HG02973 (cell line): ENCODE data around the gene CTH.
"Not testable (repeated sequence)": the region's sequence is repeated elsewhere in the genome, so short reads cannot be mapped to it uniquely, and the experiment has no call there.

Source experiments
- ATAC-seq: cut with Tn5 transposase; IDR thresholded peaks from one replicate; pipeline ENCODE4 v1.9.1; 2021; ENCODE audit warnings: moderate library complexity; ENCODE audit not compliant: unreplicated experiment

CTH gene

DNA sequence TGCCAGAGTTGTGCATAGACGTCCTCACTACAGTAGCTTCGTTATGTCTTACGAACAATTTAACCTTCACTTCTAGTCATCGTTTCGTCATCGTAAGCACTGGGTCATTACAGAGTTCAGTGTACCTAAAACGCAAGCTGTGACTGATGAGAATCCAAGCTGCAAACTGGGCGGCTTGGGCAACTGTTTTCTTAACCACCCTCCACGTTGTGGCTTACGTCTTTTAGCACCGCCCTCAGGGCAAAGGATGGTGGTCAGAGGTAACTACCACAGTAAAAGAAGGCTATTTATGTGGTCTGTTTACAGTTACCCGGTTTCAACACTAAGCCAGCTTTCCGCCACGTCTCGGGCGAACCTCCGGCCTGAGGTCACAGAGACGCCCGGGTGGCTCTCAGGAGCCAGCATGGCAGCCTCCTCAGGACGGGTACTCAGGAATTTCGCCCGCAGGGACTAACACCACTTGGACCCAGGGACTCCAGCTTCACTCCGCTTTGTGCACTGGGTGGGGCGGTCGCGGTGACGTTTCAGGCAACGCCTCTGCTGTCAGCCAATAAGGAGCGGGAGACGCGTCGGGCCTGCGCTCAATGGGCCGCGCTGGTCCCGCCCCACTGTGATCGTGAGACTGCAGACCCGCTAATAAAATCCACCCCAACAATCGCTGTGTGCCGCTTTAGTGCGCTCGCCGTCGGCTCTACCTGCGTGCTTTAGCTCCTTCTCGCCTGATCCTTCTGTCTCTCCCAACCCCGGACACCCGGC lies at the start of gene CTH:
TSS of gene CTH (plus strand) at position 665 of the 756 bp plus-strand sequence. CDS start 148 bp downstream, outside the sequence.
- peak; percentile 97 for ATAC-seq

DNA sequence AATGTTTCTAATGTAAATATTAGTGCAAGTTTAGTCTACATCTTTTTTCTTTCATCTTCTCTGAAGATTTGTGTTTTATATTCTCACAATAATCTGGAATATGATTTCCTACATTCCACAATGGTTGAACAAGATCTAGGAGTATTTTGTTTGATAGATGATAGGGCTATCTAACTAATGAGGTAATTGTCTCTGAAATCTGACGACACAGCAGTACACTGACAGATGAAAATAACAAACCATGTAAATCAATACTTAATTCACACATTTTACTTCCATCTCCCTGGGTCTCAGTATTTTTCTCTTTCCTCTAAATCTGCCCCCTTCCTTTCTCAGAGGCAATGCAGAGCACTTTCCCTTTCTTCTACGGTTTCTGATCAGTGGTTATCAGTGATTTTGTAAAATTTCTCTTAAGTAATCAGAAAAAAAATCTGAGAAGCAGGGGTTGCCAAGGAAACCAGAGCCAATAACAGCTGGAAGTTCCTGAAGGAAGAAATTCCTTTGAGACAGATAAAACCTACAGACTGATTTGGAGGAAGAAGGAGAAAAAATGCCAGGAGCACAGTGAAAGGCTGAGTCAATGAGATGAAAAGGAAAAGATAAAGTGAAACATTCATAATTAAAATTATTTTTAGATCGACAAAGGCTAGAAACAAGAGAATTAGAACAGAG lies 49.2 kb upstream of the CTH start:
- no peak for ATAC-seq

DNA sequence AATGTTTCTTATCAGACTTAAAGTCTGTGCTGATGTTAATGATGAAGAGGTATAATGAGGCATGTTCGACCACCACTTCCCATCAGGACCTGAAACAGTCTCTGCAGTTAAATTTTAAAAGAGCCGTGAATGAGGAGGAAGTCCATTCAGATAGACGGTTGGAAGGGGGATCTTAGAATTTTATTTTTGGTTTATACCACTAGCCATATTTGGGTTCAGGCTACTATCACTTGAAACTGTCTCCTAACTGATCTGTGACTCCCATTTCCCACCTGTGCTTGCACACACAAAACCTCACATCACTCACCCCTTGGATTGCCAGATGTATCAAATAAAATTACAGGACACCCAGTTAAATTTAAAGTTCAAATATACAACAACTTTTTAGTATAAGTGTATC lies 46.6 kb upstream of the CTH start:
- no peak for ATAC-seq

DNA sequence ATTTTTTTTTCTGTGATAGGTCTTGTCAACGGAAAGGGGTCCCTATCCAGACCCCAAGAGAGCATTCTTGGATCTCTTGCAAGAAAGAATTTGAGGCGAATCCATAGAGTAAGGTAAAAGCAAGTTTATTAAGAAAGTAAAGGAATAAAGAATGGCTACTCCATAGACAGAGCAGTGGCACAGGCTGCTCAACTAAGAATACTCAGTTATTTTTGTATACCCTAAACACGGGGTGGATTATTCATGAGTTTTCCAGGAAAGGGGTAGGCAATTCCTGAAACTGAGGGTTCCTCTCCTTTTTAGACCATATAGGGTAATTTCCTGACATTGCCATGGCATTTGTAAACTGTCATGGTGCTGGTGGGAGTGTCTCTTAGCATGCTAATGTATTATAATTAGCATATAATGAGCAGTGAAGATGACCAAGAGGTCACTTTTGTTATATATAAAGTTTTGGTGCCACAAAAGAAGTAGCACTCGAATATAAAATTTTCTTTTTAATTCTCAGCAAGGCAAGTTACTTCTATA lies 44.6 kb upstream of the CTH start:
- not testable (repeated sequence) for ATAC-seq

DNA sequence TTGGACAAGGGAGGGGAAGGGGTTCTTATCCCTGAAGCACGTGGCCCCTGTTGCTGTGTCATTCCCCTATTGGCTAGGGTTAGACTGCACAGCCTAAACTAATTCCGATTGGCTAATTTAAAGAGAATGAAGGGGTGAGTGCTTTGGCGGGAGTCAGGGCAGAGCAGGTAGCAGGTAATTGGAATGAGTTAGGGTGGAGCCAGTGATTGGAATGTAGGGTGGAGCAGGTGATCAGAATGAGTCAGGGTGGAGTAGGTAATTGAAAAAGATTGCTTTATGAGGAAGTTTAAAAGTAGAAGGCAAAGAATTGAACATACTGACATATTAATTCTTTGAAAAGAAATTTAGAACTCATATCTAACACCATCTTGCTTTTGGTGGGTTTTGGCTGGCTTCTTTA lies 44.1 kb upstream of the CTH start:
- ATAC-seq = not testable (repeated sequence)

DNA sequence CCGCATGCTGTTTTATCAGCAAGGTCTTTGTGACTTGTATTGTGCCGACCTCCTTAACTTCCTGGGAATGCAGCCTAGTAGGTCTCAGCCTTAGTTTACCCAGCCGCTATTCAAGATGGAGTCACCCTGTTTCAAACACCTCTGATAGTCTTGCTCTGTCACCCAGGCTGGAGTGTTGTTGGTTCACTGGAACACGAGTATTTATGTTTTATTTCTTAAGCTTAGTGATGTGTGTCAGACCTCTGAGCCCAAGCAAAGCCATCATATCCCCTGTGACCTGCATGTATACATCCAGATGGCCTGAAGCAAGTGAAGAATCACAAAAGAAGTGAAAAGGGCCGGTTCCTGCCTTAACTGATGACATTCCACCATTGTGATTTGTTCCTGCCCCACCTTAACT lies 43.7 kb upstream of the CTH start:
- not testable (repeated sequence) for ATAC-seq

DNA sequence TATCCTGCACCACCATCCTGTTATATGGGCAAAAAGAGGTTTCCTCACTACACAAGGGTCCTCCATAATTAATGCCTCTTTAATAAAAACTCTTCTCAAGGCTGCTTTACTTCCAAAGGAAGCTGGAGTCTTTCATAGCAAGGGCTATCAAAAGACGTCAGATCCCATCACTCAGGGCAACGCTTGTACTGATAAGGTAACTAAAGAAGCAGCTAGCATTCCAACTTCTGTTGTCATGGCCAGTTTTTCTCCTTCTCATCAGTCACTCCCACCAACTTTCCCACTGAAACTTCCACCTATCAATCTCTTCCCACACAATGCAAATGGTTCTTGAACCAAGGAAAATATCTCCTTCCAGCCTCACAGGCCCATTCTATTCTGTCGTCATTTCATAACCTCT lies 39.5 kb upstream of the CTH start:
- not testable (repeated sequence) for ATAC-seq

DNA sequence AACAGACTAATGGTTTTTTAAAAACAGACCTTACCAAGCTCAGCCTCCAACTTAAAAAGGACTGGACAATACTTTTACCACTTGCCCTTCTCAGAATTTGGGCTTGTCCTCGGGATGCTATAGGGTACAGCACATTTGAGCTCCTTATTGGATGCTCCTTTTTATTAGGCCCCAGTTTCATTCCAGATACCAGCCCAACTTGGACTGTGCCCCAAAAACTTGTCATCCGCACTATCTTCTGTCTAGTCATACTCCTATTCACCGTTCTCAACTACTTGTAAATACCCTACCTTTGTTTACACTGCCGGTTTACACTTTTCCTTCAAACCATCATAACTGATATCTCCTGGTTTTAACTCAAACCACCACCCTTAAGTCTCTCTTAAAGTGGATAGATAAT lies 38.6 kb upstream of the CTH start:
- no peak for ATAC-seq

DNA sequence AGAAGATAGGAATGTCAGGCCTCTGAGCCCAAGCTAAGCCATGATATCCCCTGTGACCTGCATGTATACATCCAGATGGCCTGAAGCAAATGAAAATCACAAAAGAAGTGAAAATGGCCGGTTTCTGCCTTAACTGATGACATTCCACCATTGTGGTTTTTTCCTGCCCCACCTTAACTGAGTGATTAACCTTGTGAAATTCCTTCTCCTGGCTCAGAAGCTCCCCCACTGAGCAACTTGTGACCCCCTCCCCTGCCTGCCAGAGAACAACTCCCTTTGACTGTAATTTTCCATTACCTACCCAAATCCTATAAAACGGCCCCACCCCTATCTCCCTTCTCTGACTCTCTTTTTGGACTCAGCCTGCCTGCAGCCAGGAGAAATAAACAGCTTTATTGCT lies 37.5 kb upstream of the CTH start:
- not testable (repeated sequence) for ATAC-seq

DNA sequence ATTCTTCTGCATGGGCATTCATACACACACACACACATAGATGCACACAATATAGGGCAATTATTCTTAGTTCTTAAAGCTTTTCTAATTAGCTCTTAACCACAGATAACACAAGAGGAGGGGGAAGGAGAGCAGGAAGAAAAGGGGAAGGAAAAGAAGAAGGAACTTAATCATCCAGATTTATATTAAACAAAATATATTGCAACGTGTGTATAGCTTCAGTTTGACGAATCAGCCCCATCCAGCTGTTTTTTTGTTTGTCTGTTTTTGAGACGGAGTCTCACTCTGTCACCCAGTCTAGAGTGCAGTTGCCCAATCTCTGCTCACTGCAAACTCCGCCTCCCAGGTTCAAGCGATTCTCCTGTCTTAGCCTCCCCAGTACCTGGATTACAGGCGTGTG lies 34.9 kb upstream of the CTH start:
- ATAC-seq = no peak

DNA sequence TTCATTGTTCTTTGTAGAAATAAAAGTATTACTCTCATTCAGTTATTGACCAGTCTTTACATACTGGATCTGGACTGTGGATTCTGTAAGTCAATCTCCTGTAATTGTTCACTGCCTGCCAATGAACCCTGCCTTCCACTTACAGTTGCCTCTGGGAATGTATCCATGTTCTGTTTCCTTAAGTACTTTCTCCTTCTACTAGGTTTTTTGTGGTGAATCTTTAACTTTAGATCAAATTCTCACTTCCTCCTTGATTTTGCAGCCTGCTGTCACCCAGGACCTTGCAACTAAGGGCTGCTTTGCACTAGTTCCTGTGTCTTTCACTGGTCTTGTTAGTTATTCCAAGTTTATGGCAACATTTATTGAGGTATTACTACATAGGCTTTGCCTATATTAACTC lies 28.4 kb upstream of the CTH start:
- ATAC-seq = peak; percentile 80

DNA sequence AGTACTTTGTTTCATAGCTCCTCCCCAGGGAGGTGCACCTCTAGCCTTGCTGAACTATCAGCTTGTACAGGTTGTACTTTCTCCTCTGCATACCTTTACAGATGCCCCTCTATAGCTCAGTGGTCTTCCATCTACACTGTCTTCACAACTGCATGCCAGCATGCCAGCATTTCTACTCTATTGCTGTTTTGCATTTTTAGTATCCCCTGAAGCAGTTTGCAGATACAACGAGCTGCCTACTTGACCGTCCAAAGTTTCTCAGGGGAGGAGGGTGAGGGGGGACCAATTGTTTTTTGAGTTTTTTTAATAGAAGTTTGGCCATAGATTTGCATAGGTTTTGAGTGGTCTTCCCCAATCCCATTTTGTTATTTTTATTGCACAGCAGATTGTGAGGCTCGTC lies 27.6 kb upstream of the CTH start:
- ATAC-seq = no peak

DNA sequence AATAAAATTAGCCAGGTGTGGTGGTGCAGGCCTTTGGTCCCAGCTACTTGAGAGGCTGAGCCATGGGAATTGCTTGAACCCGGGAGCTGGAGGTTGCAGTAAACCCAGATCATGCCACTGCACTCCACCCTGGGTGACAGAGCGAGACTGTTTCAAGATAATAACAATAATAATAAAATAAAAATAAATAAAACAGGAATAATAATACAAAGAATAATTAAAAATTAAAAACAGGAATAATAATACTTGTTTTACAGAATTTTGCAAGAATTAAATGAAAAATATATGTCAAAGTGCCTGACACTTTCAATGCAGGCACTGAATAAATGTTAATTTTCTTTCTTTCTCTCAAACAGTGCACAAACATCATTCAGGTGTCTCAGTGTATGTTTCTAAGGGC lies 26.5 kb upstream of the CTH start:
- no peak for ATAC-seq

DNA sequence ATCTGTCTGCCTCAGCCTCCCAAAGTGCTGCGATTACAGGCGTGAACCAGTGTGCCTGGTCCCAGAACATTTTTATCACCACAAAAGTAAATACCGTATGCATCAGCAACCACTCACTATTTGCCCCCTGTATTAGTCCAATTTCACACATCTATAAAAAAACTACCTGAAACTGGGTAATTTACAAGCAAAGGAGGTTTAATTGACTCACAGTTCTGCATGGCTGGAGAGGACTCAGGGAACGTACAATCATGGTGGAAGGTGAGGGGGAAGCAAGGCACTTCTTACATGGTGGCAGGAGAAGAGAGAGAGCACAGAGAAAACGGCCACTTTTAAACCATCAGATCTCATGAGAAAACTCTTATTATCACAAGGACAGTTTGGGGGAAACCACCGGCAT lies 25.6 kb upstream of the CTH start:
- ATAC-seq = no peak

DNA sequence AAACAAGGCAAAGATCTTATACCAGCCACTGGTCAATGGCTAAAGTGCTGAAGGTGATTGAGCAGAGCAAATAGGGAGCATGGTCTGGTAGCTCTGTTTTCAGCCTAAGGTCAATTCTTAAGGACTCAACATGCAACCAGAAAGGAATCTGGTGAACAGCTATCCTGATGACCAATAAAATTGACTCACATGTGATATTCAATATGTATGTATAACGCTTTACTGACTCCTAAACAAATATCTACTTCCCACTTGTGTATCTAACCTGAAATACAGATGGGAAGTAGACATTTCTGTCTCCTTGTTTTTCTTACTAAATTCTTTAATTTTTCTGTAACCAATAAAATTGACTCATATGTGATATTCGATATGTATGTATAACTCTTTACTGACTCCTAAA lies 24.9 kb upstream of the CTH start:
- no peak for ATAC-seq

DNA sequence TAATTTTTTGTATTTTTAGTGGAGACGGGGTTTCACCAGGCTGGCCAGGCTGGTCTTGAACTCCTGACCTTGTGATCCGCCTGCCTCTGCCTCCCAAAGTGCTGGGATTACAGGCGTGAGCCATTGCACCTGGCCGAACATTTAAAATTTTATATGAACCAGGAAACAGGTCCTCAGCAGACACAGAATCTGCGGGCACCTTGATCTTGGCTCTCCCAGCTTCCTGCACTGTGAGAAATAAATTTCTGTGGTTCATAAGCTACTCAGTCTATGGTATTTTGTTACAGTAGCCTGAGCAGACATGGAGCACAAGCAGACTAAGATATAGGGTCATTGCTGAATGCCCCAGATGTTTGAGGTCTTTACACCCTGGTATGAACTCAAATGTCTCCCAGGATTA lies 23.6 kb upstream of the CTH start:
- no peak for ATAC-seq

DNA sequence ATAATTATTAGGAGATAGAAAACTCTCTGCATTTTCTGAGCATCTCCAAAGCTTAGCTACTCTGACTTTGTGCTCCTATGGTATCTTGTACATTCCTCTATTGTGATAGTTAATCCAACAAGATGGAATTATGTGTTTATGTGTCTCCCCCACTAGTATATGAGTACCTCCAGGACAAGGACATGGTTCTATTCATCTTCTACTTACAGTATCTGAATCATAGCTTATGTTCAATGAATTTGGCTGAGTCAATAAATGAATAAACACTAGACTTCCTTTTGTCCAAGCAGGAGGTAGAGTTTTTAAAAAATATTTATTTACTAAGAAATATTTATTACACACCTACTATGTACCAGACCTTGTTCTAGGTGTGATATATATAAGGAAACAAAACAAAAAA lies 18.4 kb upstream of the CTH start:
- ATAC-seq = no peak

DNA sequence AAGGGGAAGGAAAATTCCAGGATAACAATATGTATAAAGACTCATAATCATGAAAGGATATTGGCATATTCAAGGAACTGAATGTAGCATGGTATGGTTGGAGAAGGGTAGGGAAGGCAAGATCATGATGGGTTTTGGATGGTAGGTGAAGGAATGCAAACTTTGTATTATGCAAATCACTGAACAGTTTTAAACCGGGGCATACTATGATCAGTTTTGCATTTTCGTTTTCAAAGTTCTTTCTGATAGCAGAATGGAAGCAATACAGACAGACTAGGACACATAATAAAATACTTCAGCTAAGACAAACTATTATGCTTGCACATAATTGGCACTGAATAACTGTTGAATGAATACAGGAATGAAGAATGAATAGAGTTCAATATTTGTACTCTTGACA lies 14.5 kb upstream of the CTH start:
- ATAC-seq = no peak

DNA sequence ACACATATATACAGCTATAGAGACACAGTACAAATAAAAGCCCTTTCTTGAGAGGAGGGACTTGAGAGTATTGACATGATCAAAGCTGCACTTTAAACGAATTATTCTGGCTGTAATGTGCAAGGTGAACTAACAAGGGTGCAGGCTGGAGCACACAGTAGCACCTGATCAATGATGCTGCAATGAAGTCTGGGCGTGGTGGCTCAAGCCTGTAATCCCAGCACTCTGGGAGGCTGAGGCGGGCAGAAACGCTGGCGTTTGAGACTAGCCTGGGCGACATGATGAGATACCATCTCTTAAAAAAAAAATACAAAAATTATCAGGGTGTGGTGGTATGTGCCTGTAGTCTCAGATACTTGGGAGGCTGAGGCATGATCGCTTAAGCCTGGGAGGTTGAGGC lies 14.1 kb upstream of the CTH start:
- no peak for ATAC-seq

DNA sequence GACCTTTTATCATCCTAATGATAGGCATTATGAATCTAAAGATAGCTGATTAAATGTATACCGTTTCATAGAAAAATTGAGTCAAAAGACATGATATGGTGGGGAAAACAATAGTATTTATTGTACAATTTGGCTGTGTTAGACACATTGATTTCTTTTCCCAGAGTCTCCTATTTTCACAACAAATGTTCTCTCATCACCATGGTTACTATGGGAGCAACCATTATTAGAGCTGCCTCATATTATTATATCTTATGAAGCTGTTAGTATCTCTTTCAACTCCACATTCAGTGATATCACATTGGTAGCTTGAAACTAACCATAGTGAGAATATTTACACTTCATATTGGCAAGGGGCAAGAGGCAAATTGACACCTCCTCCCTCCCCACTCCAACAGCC lies 10.7 kb upstream of the CTH start:
- ATAC-seq = no peak

DNA sequence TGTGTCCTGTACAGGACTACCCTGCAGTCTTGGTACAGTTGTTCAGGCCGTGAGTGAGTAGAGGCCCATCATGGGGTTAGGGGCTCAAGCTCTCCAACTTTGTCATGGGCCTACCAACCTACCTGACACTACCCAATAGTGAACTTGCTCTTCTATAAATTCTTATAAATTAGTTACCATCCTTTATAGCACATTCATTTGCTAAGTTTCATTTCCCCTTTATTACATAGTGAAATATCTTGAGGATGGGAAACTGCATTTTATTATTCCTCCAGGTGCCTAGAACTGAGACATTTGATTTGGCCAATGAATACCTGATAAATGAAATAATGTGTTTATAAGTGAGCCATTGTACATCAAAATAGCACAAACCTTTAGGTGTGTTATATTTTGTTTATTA lies 9.1 kb upstream of the CTH start:
- ATAC-seq = no peak

DNA sequence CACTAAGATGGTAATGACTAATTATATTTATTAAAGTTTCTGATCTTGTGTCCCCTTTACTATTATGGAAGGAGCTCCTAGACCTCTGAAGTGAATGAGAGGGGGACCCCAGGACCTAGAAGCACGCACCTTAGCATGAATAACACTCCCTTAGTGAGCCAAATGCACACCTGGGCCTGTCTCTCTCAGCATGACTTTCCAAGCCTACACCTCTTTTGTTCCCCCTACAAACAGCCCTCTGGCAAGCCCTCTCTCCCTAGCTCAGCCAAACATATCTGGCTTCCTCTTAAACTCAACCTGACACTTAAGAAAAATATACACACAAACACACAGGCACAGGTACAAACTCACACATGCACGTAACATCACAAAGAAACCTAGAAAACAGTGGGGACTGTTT lies 7.3 kb upstream of the CTH start:
- no peak for ATAC-seq
